ENCODE data around the gene PAX1. TPM values are rescaled to one million over a fixed set of nuclear protein-coding genes. Genes with fewer than 3 reads are reported as not detected.

PAX1 gene
- not detected for total RNA-seq

GRCh38 chr20:21705575-21706260 is at the start of gene PAX1:
TSS of gene PAX1 (plus strand) at chr20:21705664. CDS start at chr20:21705713, 49 bp downstream.
- Histone ChIP-seq H3K4me1 (ENCODE audit: insufficient read depth, low read length) (no peaks in the 10 kb centered on the region), H3K4me3 (ENCODE audit: low read length) (no peak within 1 kb of the TSS), H3K9me3 (ENCODE audit: low read depth, low read length) (no peaks in the 10 kb centered on the region), H3K27me3 (ENCODE audit: insufficient read depth, low read length) (peaks cover 88% of the 10 kb centered on the region)

GRCh38 chr20:21656308-21657067 is 49.0 kb upstream of the PAX1 start:
- Histone ChIP-seq H3K9me3 (ENCODE audit: low read depth, low read length) (no peaks in the 10 kb centered on the region), H3K4me3 (ENCODE audit: low read length) (no peak overlapping the region), H3K27me3 (ENCODE audit: insufficient read depth, low read length) (no peaks in the 10 kb centered on the region), H3K4me1 (ENCODE audit: insufficient read depth, low read length) (no peaks in the 10 kb centered on the region)

GRCh38 chr20:21661488-21662055 is 43.9 kb upstream of the PAX1 start:
- Histone ChIP-seq H3K27me3 (ENCODE audit: insufficient read depth, low read length) (no peaks in the 10 kb centered on the region), H3K4me3 (ENCODE audit: low read length) (no peak overlapping the region), H3K4me1 (ENCODE audit: insufficient read depth, low read length) (no peaks in the 10 kb centered on the region), H3K9me3 (ENCODE audit: low read depth, low read length) (no peaks in the 10 kb centered on the region)

GRCh38 chr20:21663465-21663864 is 42.0 kb upstream of the PAX1 start:
- H3K27me3 ChIP-seq (ENCODE audit: insufficient read depth, low read length): no peaks in the 10 kb centered on the region
- H3K4me3 ChIP-seq (ENCODE audit: low read length): no peak overlapping the region
- H3K4me1 ChIP-seq (ENCODE audit: insufficient read depth, low read length): no peaks in the 10 kb centered on the region
- no peaks in the 10 kb centered on the region for H3K9me3 ChIP-seq (ENCODE audit: low read depth, low read length)

- Histone ChIP-seq H3K9me3 (ENCODE audit: low read depth, low read length) (no peaks in the 10 kb centered on the region), H3K4me3 (ENCODE audit: low read length) (no peak overlapping the region), H3K27me3 (ENCODE audit: insufficient read depth, low read length) (no peaks in the 10 kb centered on the region), H3K4me1 (ENCODE audit: insufficient read depth, low read length) (no peaks in the 10 kb centered on the region)
These were observed 39.6 kb upstream of the PAX1 start for GRCh38 chr20:21665687-21666446.

- Histone ChIP-seq H3K4me3 (ENCODE audit: low read length) (no peak overlapping the region), H3K4me1 (ENCODE audit: insufficient read depth, low read length) (no peaks in the 10 kb centered on the region), H3K9me3 (ENCODE audit: low read depth, low read length) (no peaks in the 10 kb centered on the region), H3K27me3 (ENCODE audit: insufficient read depth, low read length) (no peaks in the 10 kb centered on the region)
These were observed 35.3 kb upstream of the PAX1 start for GRCh38 chr20:21670126-21670525.

- Histone ChIP-seq H3K4me3 (ENCODE audit: low read length) (no peak overlapping the region), H3K27me3 (ENCODE audit: insufficient read depth, low read length) (no peaks in the 10 kb centered on the region), H3K4me1 (ENCODE audit: insufficient read depth, low read length) (no peaks in the 10 kb centered on the region), H3K9me3 (ENCODE audit: low read depth, low read length) (no peaks in the 10 kb centered on the region)
These were observed 34.5 kb upstream of the PAX1 start for GRCh38 chr20:21670981-21671380.

- no peak overlapping the region for H3K4me3 ChIP-seq (ENCODE audit: low read length)
- no peaks in the 10 kb centered on the region for H3K4me1 ChIP-seq (ENCODE audit: insufficient read depth, low read length)
- no peaks in the 10 kb centered on the region for H3K27me3 ChIP-seq (ENCODE audit: insufficient read depth, low read length)
- H3K9me3 ChIP-seq (ENCODE audit: low read depth, low read length): no peaks in the 10 kb centered on the region
These were observed 28.2 kb upstream of the PAX1 start for GRCh38 chr20:21677261-21677660.

- Histone ChIP-seq H3K9me3 (ENCODE audit: low read depth, low read length) (no peaks in the 10 kb centered on the region), H3K4me3 (ENCODE audit: low read length) (no peak overlapping the region)
These were observed 27.7 kb upstream of the PAX1 start for GRCh38 chr20:21677781-21678180.

GRCh38 chr20:21681234-21681921 is 24.1 kb upstream of the PAX1 start:
- no peaks in the 10 kb centered on the region for H3K27me3 ChIP-seq (ENCODE audit: insufficient read depth, low read length)
- H3K4me3 ChIP-seq (ENCODE audit: low read length): no peak overlapping the region
- H3K9me3 ChIP-seq (ENCODE audit: low read depth, low read length): no peaks in the 10 kb centered on the region
- no peaks in the 10 kb centered on the region for H3K4me1 ChIP-seq (ENCODE audit: insufficient read depth, low read length)

More at GRCh38 chr20:21677781-21678180, 27.7 kb upstream of the PAX1 start:
- no peaks in the 10 kb centered on the region for H3K27me3 ChIP-seq (ENCODE audit: insufficient read depth, low read length)
- no peaks in the 10 kb centered on the region for H3K4me1 ChIP-seq (ENCODE audit: insufficient read depth, low read length)

- Histone ChIP-seq H3K9me3 (ENCODE audit: low read depth, low read length) (no peaks in the 10 kb centered on the region), H3K4me1 (ENCODE audit: insufficient read depth, low read length) (no peaks in the 10 kb centered on the region), H3K27me3 (ENCODE audit: insufficient read depth, low read length) (no peaks in the 10 kb centered on the region), H3K4me3 (ENCODE audit: low read length) (no peak overlapping the region)
These were observed 23.5 kb upstream of the PAX1 start for GRCh38 chr20:21681922-21682318.

- H3K27me3 ChIP-seq (ENCODE audit: insufficient read depth, low read length): no peaks in the 10 kb centered on the region
- H3K4me1 ChIP-seq (ENCODE audit: insufficient read depth, low read length): no peaks in the 10 kb centered on the region
- H3K4me3 ChIP-seq (ENCODE audit: low read length): no peak overlapping the region
- H3K9me3 ChIP-seq (ENCODE audit: low read depth, low read length): no peaks in the 10 kb centered on the region
These were observed 22.9 kb upstream of the PAX1 start for GRCh38 chr20:21682521-21682954.

GRCh38 chr20:21684671-21685070 is 20.8 kb upstream of the PAX1 start:
- H3K4me3 ChIP-seq (ENCODE audit: low read length): no peak overlapping the region
- H3K9me3 ChIP-seq (ENCODE audit: low read depth, low read length): no peaks in the 10 kb centered on the region
- H3K4me1 ChIP-seq (ENCODE audit: insufficient read depth, low read length): no peaks in the 10 kb centered on the region
- no peaks in the 10 kb centered on the region for H3K27me3 ChIP-seq (ENCODE audit: insufficient read depth, low read length)

- no peaks in the 10 kb centered on the region for H3K4me1 ChIP-seq (ENCODE audit: insufficient read depth, low read length)
- H3K4me3 ChIP-seq (ENCODE audit: low read length): no peak overlapping the region
- H3K9me3 ChIP-seq (ENCODE audit: low read depth, low read length): no peaks in the 10 kb centered on the region
- H3K27me3 ChIP-seq (ENCODE audit: insufficient read depth, low read length): no peaks in the 10 kb centered on the region
These were observed 19.5 kb upstream of the PAX1 start for GRCh38 chr20:21685981-21686380.
